ENCODE results near the gene POLR2A. TPM values are rescaled to one million over a fixed set of nuclear protein-coding genes. Genes with fewer than 3 reads are reported as not detected.

POLR2A gene
- total and polyA plus RNA-seq, 2 of the 13 experiments (the other 11 are each of a cell fraction or from before 2014, with no cell fraction given), result 17.8 to 18.3 TPM

GRCh38 chr17:7439462-7440112, 44.6 kb upstream of the POLR2A start, which contains the start of gene FGF11 (continued):
- TF ChIP-seq ZHX1 (CRISPR knock-in tag; IDR thresholded peaks at IDR 0.05; ENCODE audit: low read depth), result no peak
- TF ChIP-seq ZNF878 (CRISPR knock-in tag; IDR thresholded peaks at IDR 0.05), result no peak
- peak; percentile 67 for TF ChIP-seq AGO1 (IDR thresholded peaks at IDR 0.05; ENCODE audit: low read depth, low read length, poor library complexity, severe bottlenecking)
- peak; percentile 48; the same call in 1 of the 2 replicates for TF ChIP-seq KDM2A (CRISPR knock-in tag; IDR thresholded peaks at IDR 0.05; ENCODE audit: borderline replicate concordance, low read depth)
- 0 out of 2 replicates have a peak, but pooled peaks have one; percentile 24 for TF ChIP-seq KDM3A (CRISPR knock-in tag; IDR thresholded peaks at IDR 0.05; ENCODE audit: low read depth)
- TF ChIP-seq GABPB1 (CRISPR knock-in tag; IDR thresholded peaks at IDR 0.05), result peak; percentile 31; the same call in 1 of the 2 replicates
- TF ChIP-seq NBN (conservative IDR thresholded peaks at IDR 0.05), result no peak
- TF ChIP-seq ZSCAN25 (CRISPR knock-in tag; IDR thresholded peaks at IDR 0.05), result no peak
- TF ChIP-seq AHR (CRISPR knock-in tag; IDR thresholded peaks at IDR 0.05), result no peak
- peak; percentile 57; the same call in 1 of the 2 replicates for TF ChIP-seq ZBTB7B (CRISPR knock-in tag; IDR thresholded peaks at IDR 0.05)
- TF ChIP-seq, protein P1, sequence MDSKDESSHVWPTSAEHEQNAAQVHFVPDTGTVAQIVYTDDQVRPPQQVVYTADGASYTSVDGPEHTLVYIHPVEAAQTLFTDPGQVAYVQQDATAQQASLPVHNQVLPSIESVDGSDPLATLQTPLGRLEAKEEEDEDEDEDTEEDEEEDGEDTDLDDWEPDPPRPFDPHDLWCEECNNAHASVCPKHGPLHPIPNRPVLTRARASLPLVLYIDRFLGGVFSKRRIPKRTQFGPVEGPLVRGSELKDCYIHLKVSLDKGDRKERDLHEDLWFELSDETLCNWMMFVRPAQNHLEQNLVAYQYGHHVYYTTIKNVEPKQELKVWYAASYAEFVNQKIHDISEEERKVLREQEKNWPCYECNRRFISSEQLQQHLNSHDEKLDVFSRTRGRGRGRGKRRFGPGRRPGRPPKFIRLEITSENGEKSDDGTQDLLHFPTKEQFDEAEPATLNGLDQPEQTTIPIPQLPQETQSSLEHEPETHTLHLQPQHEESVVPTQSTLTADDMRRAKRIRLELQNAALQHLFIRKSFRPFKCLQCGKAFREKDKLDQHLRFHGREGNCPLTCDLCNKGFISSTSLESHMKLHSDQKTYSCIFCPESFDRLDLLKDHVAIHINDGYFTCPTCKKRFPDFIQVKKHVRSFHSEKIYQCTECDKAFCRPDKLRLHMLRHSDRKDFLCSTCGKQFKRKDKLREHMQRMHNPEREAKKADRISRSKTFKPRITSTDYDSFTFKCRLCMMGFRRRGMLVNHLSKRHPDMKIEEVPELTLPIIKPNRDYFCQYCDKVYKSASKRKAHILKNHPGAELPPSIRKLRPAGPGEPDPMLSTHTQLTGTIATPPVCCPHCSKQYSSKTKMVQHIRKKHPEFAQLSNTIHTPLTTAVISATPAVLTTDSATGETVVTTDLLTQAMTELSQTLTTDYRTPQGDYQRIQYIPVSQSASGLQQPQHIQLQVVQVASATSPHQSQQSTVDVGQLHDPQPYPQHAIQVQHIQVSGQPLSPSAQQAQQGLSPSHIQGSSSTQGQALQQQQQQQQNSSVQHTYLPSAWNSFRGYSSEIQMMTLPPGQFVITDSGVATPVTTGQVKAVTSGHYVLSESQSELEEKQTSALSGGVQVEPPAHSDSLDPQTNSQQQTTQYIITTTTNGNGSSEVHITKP (CRISPR knock-in tag; IDR thresholded peaks at IDR 0.05; ENCODE audit: low read depth), result no peak
- TF ChIP-seq MYC (CRISPR knock-in tag; IDR thresholded peaks at IDR 0.05; ENCODE audit: borderline replicate concordance), result peak; percentile 39; the same call in 1 of the 2 replicates
- TF ChIP-seq POLR2AphosphoS5 (IDR thresholded peaks at IDR 0.05; ENCODE audit: low read depth, low read length), result peak; percentile 41; the same call in 1 of the 2 replicates
- TF ChIP-seq ZFX (CRISPR knock-in tag; IDR thresholded peaks at IDR 0.05; ENCODE audit: low read depth), result peak; percentile 44; the same call in 1 of the 2 replicates
- TF ChIP-seq GATAD2A (CRISPR knock-in tag; IDR thresholded peaks at IDR 0.05), result no peak
- TF ChIP-seq FOXC1 (CRISPR knock-in tag; IDR thresholded peaks at IDR 0.05; ENCODE audit: borderline replicate concordance), result no peak
- no peak for TF ChIP-seq KAT7 (CRISPR knock-in tag; IDR thresholded peaks at IDR 0.05; ENCODE audit: borderline replicate concordance)
- TF ChIP-seq, protein P2, sequence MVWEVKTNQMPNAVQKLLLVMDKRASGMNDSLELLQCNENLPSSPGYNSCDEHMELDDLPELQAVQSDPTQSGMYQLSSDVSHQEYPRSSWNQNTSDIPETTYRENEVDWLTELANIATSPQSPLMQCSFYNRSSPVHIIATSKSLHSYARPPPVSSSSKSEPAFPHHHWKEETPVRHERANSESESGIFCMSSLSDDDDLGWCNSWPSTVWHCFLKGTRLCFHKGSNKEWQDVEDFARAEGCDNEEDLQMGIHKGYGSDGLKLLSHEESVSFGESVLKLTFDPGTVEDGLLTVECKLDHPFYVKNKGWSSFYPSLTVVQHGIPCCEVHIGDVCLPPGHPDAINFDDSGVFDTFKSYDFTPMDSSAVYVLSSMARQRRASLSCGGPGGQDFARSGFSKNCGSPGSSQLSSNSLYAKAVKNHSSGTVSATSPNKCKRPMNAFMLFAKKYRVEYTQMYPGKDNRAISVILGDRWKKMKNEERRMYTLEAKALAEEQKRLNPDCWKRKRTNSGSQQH (CRISPR knock-in tag; IDR thresholded peaks at IDR 0.05; ENCODE audit: low read depth), result no peak
- TF ChIP-seq ZNF280B (CRISPR knock-in tag; IDR thresholded peaks at IDR 0.05; ENCODE audit: borderline replicate concordance), result no peak

Data from HepG2 (cell line).